HL-60 (cell line): ENCODE measurements around the gene TMCO4.

Experiments
- DNase-seq, 2 experiments: peaks; one replicate each; pipeline ENCODE4 v3.0.0-alpha.2; 2010 to 2020; ENCODE audit warnings: low read depth in 1 of 2, low spot score in 1 of 2
- H3K27ac ChIP-seq: fragments of 250-450 bp; sonication (Bioruptor Pico); replicated peaks from 2 replicates; pipeline ENCODE4 v1.5.1; 2020; ENCODE audit warnings: mild to moderate bottlenecking, moderate library complexity
- H3K27me3 ChIP-seq: fragments of 250-450 bp; sonication (Bioruptor Pico); 2 replicates; pipeline ENCODE4 v1.5.1; 2021; ENCODE audit warnings: mild to moderate bottlenecking, moderate library complexity; ENCODE audit not compliant: insufficient read depth, poor library complexity, severe bottlenecking
- H3K4me3 ChIP-seq: replicated peaks from 2 replicates; pipeline ENCODE4 v1.5.1; 2011; ENCODE audit warnings: mild to moderate bottlenecking, control low read depth, low read length; ENCODE audit not compliant: insufficient read depth
- CTCF ChIP-seq: IDR thresholded peaks from one replicate; pipeline ENCODE4 v1.5.1; 2011; ENCODE audit warnings: low read length, control low read depth, inconsistent platforms; ENCODE audit not compliant: insufficient read depth
- GABPA ChIP-seq: IDR thresholded peaks from 2 replicates; pipeline ENCODE4 v1.6.1; 2012; ENCODE audit warnings: low read depth
- POLR2AphosphoS5 ChIP-seq: IDR thresholded peaks from 2 replicates; pipeline ENCODE4 v1.6.1; 2012; ENCODE audit warnings: low read depth
- REST ChIP-seq: IDR thresholded peaks from 2 replicates; pipeline ENCODE4 v1.6.1; 2012; ENCODE audit warnings: low read depth; ENCODE audit not compliant: insufficient replicate concordance
- SPI1 ChIP-seq: IDR thresholded peaks from 2 replicates; pipeline ENCODE4 v1.6.1; 2012; ENCODE audit warnings: low read depth, mild to moderate bottlenecking, borderline replicate concordance

TMCO4 gene

GRCh38 chr1:19738076-19738475 lies 61.6 kb downstream of the TMCO4 start:
- Histone ChIP-seq H3K27me3 (no peaks in the 10 kb centered on the region), H3K4me3 (no peak overlapping the region), H3K27ac (no peak overlapping the region)
- no peak for TF ChIP-seq CTCF
- TF ChIP-seq SPI1, result no peak
- TF ChIP-seq POLR2AphosphoS5, result no peak
- TF ChIP-seq GABPA, result no peak
- TF ChIP-seq REST, result no peak
- no peak for DNase-seq

DNA sequence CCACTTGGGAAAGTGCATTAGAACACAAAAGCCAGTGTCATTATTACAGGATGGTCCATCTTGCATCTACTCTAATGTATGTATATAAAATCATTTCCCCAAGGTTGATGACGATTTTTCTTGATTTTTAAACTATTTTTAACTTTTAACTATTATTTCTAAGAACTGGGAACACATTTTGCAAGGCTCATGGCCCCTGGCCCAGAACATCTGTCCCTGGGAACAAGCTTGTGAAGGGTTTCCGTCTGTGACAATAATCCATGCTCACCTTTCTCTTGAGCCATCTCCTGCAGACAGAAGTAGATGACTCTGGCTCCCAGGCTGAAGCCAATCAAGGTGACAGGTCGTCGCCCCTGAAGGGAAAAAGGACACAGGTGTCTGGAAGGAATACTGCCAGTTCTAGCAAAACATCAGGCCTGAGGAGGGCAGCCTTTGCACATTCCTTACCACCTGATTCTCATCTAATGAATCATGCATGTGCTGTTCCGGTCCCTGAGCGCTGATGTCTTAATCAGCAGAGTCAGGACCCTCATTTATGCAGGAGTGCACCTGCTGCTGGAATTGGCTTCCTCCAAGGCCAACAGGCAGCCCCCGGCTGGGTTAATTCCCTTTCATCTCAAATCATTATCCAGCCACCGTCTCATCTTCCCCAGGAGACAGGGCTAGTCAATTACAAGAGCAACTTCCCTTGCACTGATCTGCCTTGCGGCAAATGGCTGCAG lies 62.5 kb downstream of the TMCO4 start:
- DNase-seq, result no peak
- Histone ChIP-seq H3K27me3 (no peaks in the 10 kb centered on the region), H3K4me3 (no peak overlapping the region), H3K27ac (no peak overlapping the region)
- TF ChIP-seq CTCF (no peak), POLR2AphosphoS5 (no peak), GABPA (no peak), REST (no peak), SPI1 (no peak)

- no peak for DNase-seq
- TF ChIP-seq SPI1 (no peak), POLR2AphosphoS5 (no peak), REST (no peak), CTCF (no peak), GABPA (no peak)
- Histone ChIP-seq H3K27ac (no peak overlapping the region), H3K4me3 (no peak overlapping the region), H3K27me3 (no peaks in the 10 kb centered on the region)
Observed at GRCh38 chr1:19735440-19736127, 64.1 kb downstream of the TMCO4 start.
